ENCODE results near the gene KRT36. TPM values are rescaled to one million over a fixed set of nuclear protein-coding genes. Genes with fewer than 3 reads are reported as not detected.

KRT36 gene
- total RNA-seq (1 to 10 TPM in 2 of 7 donors, under 1 TPM in 4, not detected in 1; 0.27 to 2.7 (median 0.44) TPM), polyA plus RNA-seq (under 1 TPM; 0.20 to 0.51 (median 0.22) TPM)
- long read RNA-seq, donor 1, result 0 reads
- long read RNA-seq, donor 2, result 0 reads

GRCh38 chr17:41489531-41489930, at the start of gene KRT36:
Gene KRT36, minus strand, starts transcription at chr17:41489910. Its CDS starts 46 bp downstream, at chr17:41489864.
- H3K4me1 ChIP-seq, result peaks cover 0 to 33% (median 12%) of the 10 kb centered on the region in 6 donors
- H3K9me3 ChIP-seq, result no peaks in the 10 kb centered on the region
- TF ChIP-seq POLR2AphosphoS5 (IDR thresholded peaks at IDR 0.05) (no peak), POLR2A (IDR thresholded peaks at IDR 0.05) (no peak)
- H3K36me3 ChIP-seq, result no peaks in the 10 kb centered on the region
- intact Hi-C loops (cut with DNase I; ENCODE audit: low total_unique reads), result no loop called here
- H3K27me3 ChIP-seq (replicated peaks in 1 of 7), result peaks cover 0 to 19% (median 0%) of the 10 kb centered on the region in 7 donors
- 92 to 98% (median 95%) methylated on average over 12 of the region's 12 CpGs for WGBS, 5 donors
- peak within 1 kb of the TSS in 3 of 8 donors; percentile 4 to 54 (median 48) for H3K27ac ChIP-seq
- DNase-seq, result no peak
- H3K4me3 ChIP-seq, result no peak within 1 kb of the TSS

GRCh38 chr17:41539071-41539492, 49.4 kb upstream of the KRT36 start:
- peak; percentile 37 for DNase-seq
- intact Hi-C loops (cut with DNase I; ENCODE audit: low total_unique reads), result no loop called here
- Histone ChIP-seq H3K27me3 (replicated peaks in 1 of 7) (peaks cover 0 to 27% (median 0%) of the 10 kb centered on the region in 7 donors), H3K36me3 (no peaks in the 10 kb centered on the region), H3K27ac (no peak overlapping the region), H3K4me3 (no peak overlapping the region), H3K9me3 (no peaks in the 10 kb centered on the region), H3K4me1 (no peaks in the 10 kb centered on the region)
- no peak for TF ChIP-seq POLR2A (IDR thresholded peaks at IDR 0.05)
- TF ChIP-seq, protein P1, sequence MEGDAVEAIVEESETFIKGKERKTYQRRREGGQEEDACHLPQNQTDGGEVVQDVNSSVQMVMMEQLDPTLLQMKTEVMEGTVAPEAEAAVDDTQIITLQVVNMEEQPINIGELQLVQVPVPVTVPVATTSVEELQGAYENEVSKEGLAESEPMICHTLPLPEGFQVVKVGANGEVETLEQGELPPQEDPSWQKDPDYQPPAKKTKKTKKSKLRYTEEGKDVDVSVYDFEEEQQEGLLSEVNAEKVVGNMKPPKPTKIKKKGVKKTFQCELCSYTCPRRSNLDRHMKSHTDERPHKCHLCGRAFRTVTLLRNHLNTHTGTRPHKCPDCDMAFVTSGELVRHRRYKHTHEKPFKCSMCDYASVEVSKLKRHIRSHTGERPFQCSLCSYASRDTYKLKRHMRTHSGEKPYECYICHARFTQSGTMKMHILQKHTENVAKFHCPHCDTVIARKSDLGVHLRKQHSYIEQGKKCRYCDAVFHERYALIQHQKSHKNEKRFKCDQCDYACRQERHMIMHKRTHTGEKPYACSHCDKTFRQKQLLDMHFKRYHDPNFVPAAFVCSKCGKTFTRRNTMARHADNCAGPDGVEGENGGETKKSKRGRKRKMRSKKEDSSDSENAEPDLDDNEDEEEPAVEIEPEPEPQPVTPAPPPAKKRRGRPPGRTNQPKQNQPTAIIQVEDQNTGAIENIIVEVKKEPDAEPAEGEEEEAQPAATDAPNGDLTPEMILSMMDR (IDR thresholded peaks at IDR 0.05 in 8 of 11, conservative IDR thresholded peaks at IDR 0.05 in 3 of 11), result no peak
- TF ChIP-seq POLR2AphosphoS5 (IDR thresholded peaks at IDR 0.05), result no peak
- 77 to 91% (median 82%) methylated on average over 5 of the region's 5 CpGs for WGBS, 5 donors

DNA sequence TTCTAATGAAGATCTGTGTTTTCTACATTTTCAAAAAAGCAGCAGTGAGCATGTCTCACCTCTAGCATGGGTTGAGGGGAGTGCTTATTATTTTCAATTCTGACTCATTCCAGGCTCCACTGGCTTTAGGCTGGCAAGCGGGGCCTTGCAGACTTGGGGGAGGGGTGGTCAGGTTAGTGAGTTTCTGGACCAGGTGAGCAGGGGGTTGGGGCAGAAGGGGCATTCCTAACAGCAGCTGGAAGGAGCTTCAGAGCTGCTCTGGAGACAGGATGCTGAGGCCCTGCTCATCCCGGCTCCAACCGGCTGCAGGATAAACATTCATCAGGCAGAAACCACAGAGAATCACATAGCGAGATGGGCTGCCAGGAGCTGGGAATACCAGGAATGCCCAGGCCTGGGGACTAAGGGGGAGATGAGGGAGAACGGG, 48.9 kb upstream of the KRT36 start:
- peak; percentile 22 for DNase-seq
- intact Hi-C loops (cut with DNase I; ENCODE audit: low total_unique reads), result no loop called here
- TF ChIP-seq POLR2AphosphoS5 (IDR thresholded peaks at IDR 0.05), result no peak
- TF ChIP-seq POLR2A (IDR thresholded peaks at IDR 0.05), result no peak
- TF ChIP-seq, protein P1 (IDR thresholded peaks at IDR 0.05 in 8 of 11, conservative IDR thresholded peaks at IDR 0.05 in 3 of 11), result no peak
- 52 to 82% (median 74%) methylated on average over 5 of the region's 5 CpGs for WGBS, 5 donors
- Histone ChIP-seq H3K9me3 (no peaks in the 10 kb centered on the region), H3K27ac (no peak overlapping the region), H3K4me1 (no peaks in the 10 kb centered on the region), H3K4me3 (no peak overlapping the region), H3K27me3 (replicated peaks in 1 of 7) (peaks cover 0 to 32% (median 0%) of the 10 kb centered on the region in 7 donors), H3K36me3 (no peaks in the 10 kb centered on the region)

- no peaks in the 10 kb centered on the region for H3K36me3 ChIP-seq
- DNase-seq, result peak; percentile 37
- H3K4me3 ChIP-seq, result no peak overlapping the region
- WGBS, 5 donors, result 75 to 89% (median 83%) methylated on average over 9 of the region's 9 CpGs
- TF ChIP-seq POLR2A (IDR thresholded peaks at IDR 0.05) (no peak), POLR2AphosphoS5 (IDR thresholded peaks at IDR 0.05) (no peak)
- TF ChIP-seq, protein P1 (IDR thresholded peaks at IDR 0.05 in 8 of 11, conservative IDR thresholded peaks at IDR 0.05 in 3 of 11), result no peak
- intact Hi-C loops (cut with DNase I; ENCODE audit: low total_unique reads), result no loop called here
- no peaks in the 10 kb centered on the region for H3K9me3 ChIP-seq
- no peaks in the 10 kb centered on the region for H3K4me1 ChIP-seq
- no peak overlapping the region for H3K27ac ChIP-seq
- H3K27me3 ChIP-seq (replicated peaks in 1 of 7), result peaks cover 0 to 36% (median 0%) of the 10 kb centered on the region in 7 donors
These were observed 48.3 kb upstream of the KRT36 start for GRCh38 chr17:41537990-41538389.

Measured in spleen (tissue), 13 donors.